HUES48 (cell line): ENCODE measurements around the gene C2CD3.
"Not testable (repeated sequence)": the region's sequence is repeated elsewhere in the genome, so short reads cannot be mapped to it uniquely, and the experiment has no call there.

Experiments
- H3K27ac ChIP-seq: one replicate; pipeline ENCODE4 v1.7.0; 2013; ENCODE audit warnings: low read depth, low read length, inconsistent platforms
- H3K27me3 ChIP-seq: 2 replicates; pipeline ENCODE4 v1.6.1; 2013; ENCODE audit warnings: mild to moderate bottlenecking, low read length; ENCODE audit not compliant: control insufficient read depth, insufficient read depth
- H3K36me3 ChIP-seq: 2 replicates; pipeline ENCODE4 v1.6.1; 2013; ENCODE audit warnings: low read length; ENCODE audit not compliant: control insufficient read depth, insufficient read depth
- H3K4me1 ChIP-seq: 2 replicates; pipeline ENCODE4 v1.6.1; 2013; ENCODE audit warnings: mild to moderate bottlenecking, low read length; ENCODE audit not compliant: control insufficient read depth, insufficient read depth
- H3K4me3 ChIP-seq: 2 replicates; pipeline ENCODE4 v1.5.1; 2013; ENCODE audit warnings: mild to moderate bottlenecking, low read depth, low read length
- H3K9ac ChIP-seq: 2 replicates; pipeline ENCODE4 v1.6.1; 2013; ENCODE audit warnings: mild to moderate bottlenecking, low read depth, low read length, moderate library complexity
- H3K9me3 ChIP-seq: 2 replicates; pipeline ENCODE4 v1.6.1; 2013; ENCODE audit warnings: low read length; ENCODE audit not compliant: control insufficient read depth, insufficient read depth

Gene C2CD3

GRCh38 chr11:74139919-74140431, 30.8 kb downstream of the C2CD3 start:
- Histone ChIP-seq H3K4me1 (peaks cover 26% of the 10 kb centered on the region), H3K36me3 (peaks cover 31% of the 10 kb centered on the region), H3K27ac (peak overlapping the region; percentile 70)
- H3K27me3 ChIP-seq, H3K4me3 ChIP-seq, H3K9ac ChIP-seq, H3K9me3 ChIP-seq: not testable (repeated sequence)

- no peak overlapping the region for H3K4me3 ChIP-seq
- H3K36me3 ChIP-seq = peaks cover 34% of the 10 kb centered on the region
- no peaks in the 10 kb centered on the region for H3K27me3 ChIP-seq
- H3K9ac ChIP-seq = peak overlapping the region; percentile 43; the same call in 1 of the 2 replicates
- H3K27ac ChIP-seq = peak overlapping the region; percentile 70
- no peaks in the 10 kb centered on the region for H3K9me3 ChIP-seq
- H3K4me1 ChIP-seq = peaks cover 26% of the 10 kb centered on the region
These were observed 31.5 kb downstream of the C2CD3 start for GRCh38 chr11:74139151-74139918.

- Histone ChIP-seq H3K4me3 (no peak overlapping the region), H3K36me3 (peaks cover 38% of the 10 kb centered on the region), H3K27me3 (no peaks in the 10 kb centered on the region), H3K9ac (peak overlapping the region; percentile 4; the same call in 1 of the 2 replicates), H3K4me1 (peaks cover 26% of the 10 kb centered on the region), H3K9me3 (no peaks in the 10 kb centered on the region), H3K27ac (peak overlapping the region; percentile 70)
These were observed 32.2 kb downstream of the C2CD3 start for GRCh38 chr11:74138572-74138971.

GRCh38 chr11:74138021-74138420, 32.8 kb downstream of the C2CD3 start:
- Histone ChIP-seq H3K9ac (peak overlapping the region; percentile 4; the same call in 1 of the 2 replicates), H3K9me3 (no peaks in the 10 kb centered on the region), H3K36me3 (peaks cover 44% of the 10 kb centered on the region), H3K27me3 (no peaks in the 10 kb centered on the region), H3K4me3 (no peak overlapping the region), H3K4me1 (peaks cover 26% of the 10 kb centered on the region), H3K27ac (peak overlapping the region; percentile 70)

- peaks cover 5% of the 10 kb centered on the region for H3K9me3 ChIP-seq
- H3K36me3 ChIP-seq = peaks cover 68% of the 10 kb centered on the region
- H3K27ac ChIP-seq = no peak overlapping the region
- no peak overlapping the region for H3K9ac ChIP-seq
- H3K27me3 ChIP-seq = no peaks in the 10 kb centered on the region
- peaks cover 12% of the 10 kb centered on the region; the same call in 1 of the 2 replicates for H3K4me1 ChIP-seq
- H3K4me3 ChIP-seq = no peak overlapping the region
These were observed 35.5 kb downstream of the C2CD3 start for GRCh38 chr11:74135127-74135840.

- Histone ChIP-seq H3K36me3 (peaks cover 69% of the 10 kb centered on the region), H3K9ac (no peak overlapping the region), H3K4me3 (no peak overlapping the region), H3K27me3 (no peaks in the 10 kb centered on the region), H3K9me3 (peaks cover 7% of the 10 kb centered on the region), H3K4me1 (peaks cover 9% of the 10 kb centered on the region; the same call in 1 of the 2 replicates), H3K27ac (no peak overlapping the region)
These were observed 36.1 kb downstream of the C2CD3 start for GRCh38 chr11:74134661-74135060.

GRCh38 chr11:74133436-74133835, 37.4 kb downstream of the C2CD3 start:
- no peak overlapping the region for H3K9ac ChIP-seq
- H3K9me3 ChIP-seq = peaks cover 7% of the 10 kb centered on the region
- H3K36me3 ChIP-seq = peaks cover 57% of the 10 kb centered on the region
- no peak overlapping the region for H3K4me3 ChIP-seq
- H3K27me3 ChIP-seq = no peaks in the 10 kb centered on the region
- no peaks in the 10 kb centered on the region for H3K4me1 ChIP-seq
- no peak overlapping the region for H3K27ac ChIP-seq

GRCh38 chr11:74132833-74133232, 38.0 kb downstream of the C2CD3 start:
- H3K27ac ChIP-seq = no peak overlapping the region

GRCh38 chr11:74129121-74129520, 41.7 kb downstream of the C2CD3 start:
- H3K27ac ChIP-seq, H3K9me3 ChIP-seq, H3K27me3 ChIP-seq, H3K4me1 ChIP-seq, H3K9ac ChIP-seq, H3K4me3 ChIP-seq: not testable (repeated sequence)
- peaks cover 34% of the 10 kb centered on the region for H3K36me3 ChIP-seq

More at GRCh38 chr11:74132833-74133232, 38.0 kb downstream of the C2CD3 start:
- no peaks in the 10 kb centered on the region for H3K4me1 ChIP-seq
- no peak overlapping the region for H3K9ac ChIP-seq
- no peak overlapping the region for H3K4me3 ChIP-seq
- peaks cover 51% of the 10 kb centered on the region for H3K36me3 ChIP-seq
- peaks cover 7% of the 10 kb centered on the region for H3K9me3 ChIP-seq
- H3K27me3 ChIP-seq = no peaks in the 10 kb centered on the region

GRCh38 chr11:74123008-74123448, 47.8 kb downstream of the C2CD3 start:
- Histone ChIP-seq H3K27ac (no peak overlapping the region), H3K36me3 (peaks cover 4% of the 10 kb centered on the region; the same call in 1 of the 2 replicates), H3K9me3 (no peaks in the 10 kb centered on the region), H3K27me3 (no peaks in the 10 kb centered on the region), H3K9ac (no peak overlapping the region), H3K4me3 (no peak overlapping the region), H3K4me1 (no peaks in the 10 kb centered on the region)

GRCh38 chr11:74121804-74122203, 49.0 kb downstream of the C2CD3 start:
- H3K27me3 ChIP-seq = no peaks in the 10 kb centered on the region
- no peak overlapping the region for H3K27ac ChIP-seq
- H3K9me3 ChIP-seq = no peaks in the 10 kb centered on the region
- no peak overlapping the region for H3K9ac ChIP-seq
- H3K4me3 ChIP-seq = no peak overlapping the region
- no peaks in the 10 kb centered on the region for H3K4me1 ChIP-seq
- peaks cover 12% of the 10 kb centered on the region for H3K36me3 ChIP-seq
